ENCODE measurements around the gene CIDEC.
"Not testable (repeated sequence)": the region's sequence is repeated elsewhere in the genome, so short reads cannot be mapped to it uniquely, and the experiment has no call there.

CIDEC gene

DNA sequence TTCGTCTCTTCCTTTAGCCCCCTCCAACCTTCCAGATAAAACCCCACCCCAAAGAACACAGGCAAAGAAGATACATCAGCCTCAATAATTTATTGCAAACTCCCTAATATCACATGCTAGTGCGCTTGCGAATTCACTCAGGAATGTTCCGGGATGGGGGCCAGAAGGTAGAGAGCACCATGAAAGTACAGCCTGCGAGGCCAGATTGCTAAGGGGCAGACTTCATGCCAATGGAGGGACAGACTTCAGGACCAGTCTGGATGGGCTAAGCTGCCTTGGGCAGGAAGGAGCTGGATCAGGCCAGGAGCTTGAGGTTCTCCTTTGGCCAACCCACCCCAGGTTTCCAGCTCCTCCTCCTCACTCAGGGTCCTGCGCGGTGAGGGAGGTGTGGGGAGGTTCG is 13.4 kb downstream of the CIDEC start:
- peaks cover 6% of the 10 kb centered on the region for H3K27me3 Mint-ChIP-seq
- no peak overlapping the region for H3K27ac Mint-ChIP-seq
- H3K4me3 Mint-ChIP-seq = no peak overlapping the region
- no peaks in the 10 kb centered on the region for H3K4me1 Mint-ChIP-seq
- H3K9me3 Mint-ChIP-seq = no peaks in the 10 kb centered on the region
- H3K36me3 Mint-ChIP-seq = no peaks in the 10 kb centered on the region

- H3K36me3 Mint-ChIP-seq, H3K9me3 Mint-ChIP-seq, H3K4me1 Mint-ChIP-seq, H3K27me3 Mint-ChIP-seq, H3K27ac Mint-ChIP-seq, H3K4me3 Mint-ChIP-seq: not testable (repeated sequence)
Observed at GRCh38 chr3:9865125-9865637, 14.9 kb downstream of the CIDEC start.

- Mint-ChIP-seq H3K36me3 (no peaks in the 10 kb centered on the region), H3K4me1 (no peaks in the 10 kb centered on the region), H3K27me3 (peaks cover 6% of the 10 kb centered on the region), H3K4me3 (no peak overlapping the region), H3K9me3 (no peaks in the 10 kb centered on the region), H3K27ac (no peak overlapping the region)
Observed at GRCh38 chr3:9864200-9864927, 15.7 kb downstream of the CIDEC start.

- peaks cover 6% of the 10 kb centered on the region for H3K27me3 Mint-ChIP-seq
- no peak overlapping the region for H3K4me3 Mint-ChIP-seq
Observed at GRCh38 chr3:9863058-9863772, 16.8 kb downstream of the CIDEC start.

DNA sequence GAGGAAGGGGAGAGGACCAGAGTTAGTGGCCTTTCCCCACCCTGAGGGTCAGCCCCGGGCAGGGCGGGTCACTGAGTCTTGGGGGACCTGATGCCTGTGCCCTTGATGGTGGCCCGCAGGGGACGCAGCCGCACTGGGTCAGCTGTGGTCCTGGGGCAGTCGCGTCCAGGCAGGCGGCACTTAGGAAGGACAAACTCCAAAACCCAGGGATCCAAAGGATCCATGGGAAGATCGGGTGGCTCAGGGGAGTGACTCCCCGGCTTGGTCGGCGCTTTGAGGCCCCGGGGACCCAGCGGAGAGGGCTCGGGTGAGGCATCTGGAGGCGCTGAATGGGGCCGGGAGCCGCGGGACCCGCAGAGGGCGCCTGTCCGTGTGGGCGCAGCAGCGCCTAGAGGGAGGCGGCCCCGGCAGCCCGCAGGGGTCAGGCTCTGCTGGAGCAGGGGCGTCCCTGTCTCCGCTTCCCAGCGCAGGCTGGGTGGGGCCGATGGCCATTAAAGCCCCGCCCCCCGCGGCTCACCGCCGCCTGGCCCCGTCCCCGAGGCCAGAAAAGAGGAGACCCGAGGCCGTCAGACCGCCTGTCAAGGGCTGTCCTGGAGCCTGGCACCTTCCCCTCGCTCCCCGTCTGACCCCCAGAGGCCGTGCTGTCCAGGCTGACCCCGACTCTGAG is 17.5 kb downstream of the CIDEC start:
- no peaks in the 10 kb centered on the region for H3K4me1 Mint-ChIP-seq
- H3K9me3 Mint-ChIP-seq = no peaks in the 10 kb centered on the region
- no peaks in the 10 kb centered on the region for H3K36me3 Mint-ChIP-seq
- no peak overlapping the region for H3K27ac Mint-ChIP-seq
- peaks cover 6% of the 10 kb centered on the region for H3K27me3 Mint-ChIP-seq
- H3K4me3 Mint-ChIP-seq = no peak overlapping the region

More at GRCh38 chr3:9863058-9863772, 16.8 kb downstream of the CIDEC start:
- Mint-ChIP-seq H3K9me3 (no peaks in the 10 kb centered on the region), H3K36me3 (no peaks in the 10 kb centered on the region), H3K27ac (no peak overlapping the region), H3K4me1 (no peaks in the 10 kb centered on the region)

- peaks cover 6% of the 10 kb centered on the region for H3K27me3 Mint-ChIP-seq
- no peaks in the 10 kb centered on the region for H3K4me1 Mint-ChIP-seq
- H3K36me3 Mint-ChIP-seq = no peaks in the 10 kb centered on the region
- no peak overlapping the region for H3K4me3 Mint-ChIP-seq
- H3K9me3 Mint-ChIP-seq = no peaks in the 10 kb centered on the region
- no peak overlapping the region for H3K27ac Mint-ChIP-seq
Observed at GRCh38 chr3:9861626-9862130, 18.4 kb downstream of the CIDEC start.

DNA sequence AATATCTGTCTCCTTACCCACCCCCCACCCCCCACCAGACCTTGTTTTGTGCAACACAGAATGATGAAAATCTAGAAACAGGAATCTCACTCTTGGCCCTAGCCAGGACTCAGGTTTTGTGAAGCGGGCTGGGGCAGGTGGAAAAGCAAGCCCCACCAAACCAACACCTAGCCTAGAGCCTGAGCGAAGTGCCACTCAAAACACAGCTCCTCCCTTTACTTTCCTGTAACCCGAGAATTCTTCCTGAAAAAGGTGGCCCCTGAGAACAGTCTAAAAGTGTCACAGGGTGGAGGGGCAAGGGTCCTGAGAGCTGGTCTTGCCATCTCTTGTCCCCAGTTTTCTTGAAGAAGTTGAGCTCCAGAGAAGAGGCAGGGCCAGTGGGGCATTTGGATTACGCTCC is 18.9 kb downstream of the CIDEC start:
- H3K4me3 Mint-ChIP-seq = no peak overlapping the region
- H3K4me1 Mint-ChIP-seq = no peaks in the 10 kb centered on the region
- no peaks in the 10 kb centered on the region for H3K36me3 Mint-ChIP-seq
- no peak overlapping the region for H3K27ac Mint-ChIP-seq
- peaks cover 6% of the 10 kb centered on the region for H3K27me3 Mint-ChIP-seq
- H3K9me3 Mint-ChIP-seq = no peaks in the 10 kb centered on the region

DNA sequence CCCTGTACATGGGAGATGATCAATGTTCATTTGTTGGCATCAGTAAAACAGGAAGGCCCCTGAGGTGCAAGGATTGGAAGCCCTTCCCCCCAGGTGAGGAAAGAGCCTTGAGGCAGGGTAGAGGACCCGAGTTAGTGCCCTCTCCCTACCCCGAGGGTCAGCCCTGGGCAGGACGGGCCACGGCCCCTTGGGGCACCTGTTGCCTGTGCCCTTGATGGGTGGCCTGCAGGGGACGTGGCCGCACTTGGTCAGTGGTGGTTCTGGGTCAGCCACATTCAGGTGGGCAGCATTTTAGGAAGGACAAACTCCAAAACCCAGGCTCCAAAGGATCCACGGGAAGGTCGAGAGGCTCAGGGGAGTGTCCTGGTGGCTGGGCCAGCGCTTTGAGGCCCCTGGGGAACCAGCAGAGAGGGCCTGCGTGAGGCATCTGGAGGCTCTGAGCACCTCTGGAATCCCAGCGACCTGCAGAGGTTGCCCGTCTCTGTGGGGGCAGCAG is 20.5 kb downstream of the CIDEC start:
- H3K4me3 Mint-ChIP-seq = no peak overlapping the region
- peaks cover 3% of the 10 kb centered on the region for H3K4me1 Mint-ChIP-seq
- H3K27me3 Mint-ChIP-seq = peaks cover 6% of the 10 kb centered on the region
- H3K27ac Mint-ChIP-seq = no peak overlapping the region
- H3K9me3 Mint-ChIP-seq = no peaks in the 10 kb centered on the region
- no peaks in the 10 kb centered on the region for H3K36me3 Mint-ChIP-seq

DNA sequence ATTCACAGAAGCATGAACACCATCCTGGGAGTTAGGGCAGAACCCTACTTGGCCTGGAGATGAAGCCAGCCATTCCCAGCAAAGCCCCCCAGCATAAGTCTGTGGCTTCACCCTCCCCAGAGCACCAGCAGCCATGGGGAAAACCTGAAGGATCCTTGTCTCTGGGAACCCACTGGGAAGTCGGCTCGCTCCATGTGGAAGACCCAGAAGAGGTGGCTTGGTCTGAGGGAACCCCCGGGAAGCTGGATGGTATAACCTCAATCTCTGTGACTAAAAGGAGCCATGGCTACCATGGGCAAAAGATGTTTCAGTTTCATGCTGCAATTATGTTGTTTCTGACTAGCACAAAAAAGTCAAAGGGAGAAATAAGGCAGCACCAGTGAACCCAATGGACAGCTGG is 24.5 kb downstream of the CIDEC start:
- Mint-ChIP-seq H3K4me1 (peaks cover 3% of the 10 kb centered on the region), H3K27me3 (no peaks in the 10 kb centered on the region), H3K9me3 (no peaks in the 10 kb centered on the region), H3K4me3 (no peak overlapping the region), H3K36me3 (no peaks in the 10 kb centered on the region), H3K27ac (no peak overlapping the region)

GRCh38 chr3:9854291-9854940 is 25.6 kb downstream of the CIDEC start:
- H3K36me3 Mint-ChIP-seq, H3K27ac Mint-ChIP-seq, H3K9me3 Mint-ChIP-seq, H3K27me3 Mint-ChIP-seq, H3K4me3 Mint-ChIP-seq, H3K4me1 Mint-ChIP-seq: not testable (repeated sequence)

DNA sequence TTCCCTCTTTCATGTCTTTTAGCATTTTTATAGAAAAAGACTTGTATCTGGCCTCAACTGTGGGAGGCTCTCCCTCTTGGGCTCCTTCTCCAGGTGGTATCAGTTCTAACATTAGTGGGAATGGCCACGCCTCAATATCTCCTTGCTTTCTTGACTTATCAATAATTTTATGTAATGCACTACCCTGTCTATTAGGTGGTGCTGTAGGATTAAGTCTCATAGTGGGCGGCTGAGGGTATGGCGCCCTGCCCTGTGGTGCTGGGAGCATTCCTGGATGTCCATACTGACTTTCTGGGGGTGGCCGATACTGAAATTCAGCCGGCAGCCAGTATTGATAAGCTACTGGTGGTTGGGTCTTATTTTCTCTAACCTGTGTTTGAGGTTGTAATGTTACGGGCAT is 27.5 kb downstream of the CIDEC start:
- Mint-ChIP-seq H3K4me3 (no peak overlapping the region), H3K36me3 (no peaks in the 10 kb centered on the region), H3K9me3 (no peaks in the 10 kb centered on the region), H3K27me3 (no peaks in the 10 kb centered on the region), H3K27ac (no peak overlapping the region), H3K4me1 (peaks cover 6% of the 10 kb centered on the region)

DNA sequence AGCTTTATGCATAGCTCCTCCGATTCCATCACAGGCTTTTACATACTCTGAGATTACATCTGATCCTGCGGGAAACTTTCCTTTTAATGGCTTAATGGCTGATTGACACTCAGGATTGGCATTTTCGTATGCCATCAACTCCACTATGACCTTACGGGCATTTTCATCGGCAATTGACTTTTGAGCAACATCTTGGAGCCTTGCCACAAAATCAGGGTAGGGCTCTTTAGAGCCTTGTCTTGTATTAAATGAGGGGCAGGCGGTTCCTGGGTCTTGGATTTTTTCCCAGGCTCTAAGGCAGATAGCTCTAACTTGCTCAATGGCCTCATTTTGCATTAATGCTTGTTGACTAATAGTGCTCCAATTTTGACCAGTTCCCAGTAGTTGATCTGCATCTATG is 28.1 kb downstream of the CIDEC start:
- not testable (repeated sequence) for H3K27me3 Mint-ChIP-seq, H3K4me1 Mint-ChIP-seq, H3K27ac Mint-ChIP-seq, H3K36me3 Mint-ChIP-seq, H3K9me3 Mint-ChIP-seq, H3K4me3 Mint-ChIP-seq

DNA sequence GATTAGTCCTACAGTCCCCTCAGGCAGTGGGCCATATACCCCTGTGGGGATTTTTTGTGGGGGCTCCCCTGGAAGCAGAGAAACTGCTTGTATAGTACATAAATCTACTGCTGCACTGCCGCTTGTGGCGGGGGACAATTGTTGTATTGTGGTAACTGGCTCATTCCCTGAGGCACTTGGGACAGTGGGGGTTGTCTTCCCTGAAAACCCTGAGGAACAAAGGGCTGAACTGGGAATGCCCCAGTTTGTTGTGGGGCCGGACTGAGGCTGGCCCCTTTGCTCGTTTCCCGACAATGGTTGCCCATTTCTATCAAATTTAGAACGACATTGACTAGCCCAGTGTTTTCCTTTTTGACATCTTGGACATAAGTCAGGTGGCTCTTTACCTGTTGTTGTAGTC is 28.7 kb downstream of the CIDEC start:
- H3K9me3 Mint-ChIP-seq, H3K27me3 Mint-ChIP-seq, H3K4me1 Mint-ChIP-seq, H3K4me3 Mint-ChIP-seq, H3K27ac Mint-ChIP-seq, H3K36me3 Mint-ChIP-seq: not testable (repeated sequence)

GRCh38 chr3:9848860-9849259 is 31.2 kb downstream of the CIDEC start:
- not testable (repeated sequence) for H3K9me3 Mint-ChIP-seq, H3K36me3 Mint-ChIP-seq, H3K27me3 Mint-ChIP-seq, H3K4me3 Mint-ChIP-seq, H3K27ac Mint-ChIP-seq
- peaks cover 11% of the 10 kb centered on the region for H3K4me1 Mint-ChIP-seq

GRCh38 chr3:9847870-9848269 is 32.2 kb downstream of the CIDEC start:
- H3K9me3 Mint-ChIP-seq, H3K27ac Mint-ChIP-seq, H3K27me3 Mint-ChIP-seq, H3K36me3 Mint-ChIP-seq, H3K4me3 Mint-ChIP-seq: not testable (repeated sequence)
- peaks cover 16% of the 10 kb centered on the region for H3K4me1 Mint-ChIP-seq

Measured in activated naive CD4-positive, alpha-beta T cell treated with anti-CD3 and anti-CD28 coated beads, Interleukin-2, amount 50 U/mL, for 24 hours (primary cell).